Skin of body (tissue), 2 donors: ENCODE data around the gene TUBB4B. TPM values are rescaled to one million over a fixed set of nuclear protein-coding genes. Genes with fewer than 3 reads are reported as not detected.

Source experiments
- DNase-seq: peaks from one replicate; lab custom pipeline; 2025; lab: John Stamatoyannopoulos, UW
- total RNA-seq: library from RNA; depleted of rRNA; stranded (reverse); fragments of >200 nt; gene quantifications from one replicate; pipeline ENCODE4 v1.2.3, GENCODE V29; 2014

TUBB4B gene
- 97.1 TPM for total RNA-seq

DNA sequence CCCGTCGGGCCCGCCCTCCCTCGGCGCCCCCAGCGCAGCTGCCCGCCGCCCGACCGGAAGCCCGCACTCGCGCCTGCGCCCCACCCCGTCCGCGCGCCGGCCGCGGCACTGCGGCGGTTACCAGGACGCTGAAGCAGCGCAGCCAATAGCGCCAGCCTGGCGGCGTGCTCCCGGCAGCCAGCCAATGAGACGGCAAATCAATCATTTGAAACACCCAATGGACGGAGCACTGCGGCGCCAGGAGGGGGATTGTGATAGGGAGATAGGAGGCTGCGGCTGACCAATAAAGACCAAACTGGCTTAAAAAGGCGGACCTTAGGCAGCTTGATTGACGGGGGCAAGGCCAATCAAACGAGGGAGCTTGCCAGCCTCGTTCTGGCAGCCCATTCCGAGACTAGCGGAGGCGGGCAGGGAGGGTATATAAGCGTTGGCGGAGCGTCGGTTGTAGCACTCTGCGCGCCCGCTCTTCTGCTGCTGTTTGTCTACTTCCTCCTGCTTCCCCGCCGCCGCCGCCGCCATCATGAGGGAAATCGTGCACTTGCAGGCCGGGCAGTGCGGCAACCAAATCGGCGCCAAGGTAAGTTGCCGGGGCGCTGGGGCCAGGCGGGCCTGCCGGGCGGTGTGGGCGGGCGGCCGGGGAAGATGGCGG is at the start of gene TUBB4B:
Gene TUBB4B (plus strand): TSS at position 447 of the 649 bp plus-strand sequence. CDS start 74 bp downstream, at position 521.
- DNase-seq = peak; percentile 100

DNA sequence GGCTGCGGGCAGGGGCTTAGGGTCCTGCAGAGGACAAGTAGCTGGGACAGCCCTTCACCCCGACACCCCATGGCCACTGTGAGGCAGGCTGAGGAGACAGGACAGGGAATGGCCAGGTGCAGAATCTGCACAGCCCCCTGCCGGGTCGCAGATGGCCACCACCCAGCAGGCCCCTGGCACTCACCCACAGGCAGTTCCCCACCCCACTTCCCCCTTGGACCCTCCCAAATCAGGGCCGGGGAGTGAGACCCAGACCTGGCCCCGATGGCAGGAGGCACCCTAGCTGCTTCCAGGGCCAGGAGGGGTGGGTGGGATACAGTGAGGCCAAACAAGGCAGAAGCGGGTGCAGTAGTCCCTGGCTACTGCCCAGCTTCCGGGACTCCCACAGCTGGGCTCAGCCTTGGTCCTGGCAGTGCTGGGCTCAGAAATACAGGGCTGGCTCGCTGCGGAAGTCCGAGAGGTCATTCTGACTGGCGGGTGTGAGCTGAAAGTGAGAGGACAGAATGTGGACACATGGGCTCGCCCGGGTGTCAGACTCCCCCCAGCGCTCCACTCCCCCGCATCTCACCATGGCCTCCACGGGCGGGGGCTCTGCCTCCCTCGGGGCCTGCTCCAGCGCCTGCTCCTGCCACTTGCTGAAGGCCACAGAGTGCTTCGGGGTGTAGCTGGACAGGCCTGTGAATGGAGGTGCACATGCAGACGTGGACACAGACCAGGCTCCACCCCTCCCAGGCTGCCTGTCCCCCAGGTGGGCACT is 49.2 kb upstream of the TUBB4B start:
- DNase-seq = no peak

DNA sequence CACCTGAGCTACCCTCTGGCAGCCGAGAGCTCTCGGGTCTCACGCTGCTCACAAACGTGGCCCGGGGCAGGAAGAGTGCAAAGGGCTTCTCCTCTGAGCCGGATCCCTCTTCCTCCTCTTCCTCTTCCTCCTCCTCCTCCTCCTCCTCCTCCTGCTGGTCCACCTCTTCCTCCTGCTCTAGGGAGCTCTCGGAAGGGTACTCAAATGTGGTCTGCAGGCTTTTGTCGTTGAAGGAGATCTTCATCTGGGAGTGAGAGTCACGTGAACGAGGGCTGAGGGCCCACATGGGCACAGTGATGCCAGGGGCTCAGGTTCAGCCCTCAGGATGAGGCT is 48.7 kb upstream of the TUBB4B start:
- no peak for DNase-seq

DNA sequence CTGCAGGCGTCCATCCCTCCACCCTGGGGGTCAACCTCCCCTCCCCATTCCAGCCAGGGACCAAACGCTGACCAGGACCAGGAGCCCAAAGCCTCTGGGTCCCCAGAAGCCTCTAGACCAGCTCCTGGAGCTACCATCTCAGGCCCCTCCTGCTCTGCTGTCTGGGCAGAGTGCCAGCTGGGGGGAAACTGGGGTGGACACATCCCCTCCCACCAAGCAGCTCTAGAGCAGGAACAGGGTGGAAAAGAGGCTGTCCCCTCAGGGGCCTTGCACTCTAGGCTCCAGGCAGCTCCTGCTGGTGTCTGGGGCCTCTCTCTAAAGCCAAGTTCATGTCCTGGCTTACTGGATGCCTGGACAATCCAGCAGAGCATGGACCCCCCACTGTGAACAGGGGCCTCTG is 48.2 kb upstream of the TUBB4B start:
- no peak for DNase-seq

DNA sequence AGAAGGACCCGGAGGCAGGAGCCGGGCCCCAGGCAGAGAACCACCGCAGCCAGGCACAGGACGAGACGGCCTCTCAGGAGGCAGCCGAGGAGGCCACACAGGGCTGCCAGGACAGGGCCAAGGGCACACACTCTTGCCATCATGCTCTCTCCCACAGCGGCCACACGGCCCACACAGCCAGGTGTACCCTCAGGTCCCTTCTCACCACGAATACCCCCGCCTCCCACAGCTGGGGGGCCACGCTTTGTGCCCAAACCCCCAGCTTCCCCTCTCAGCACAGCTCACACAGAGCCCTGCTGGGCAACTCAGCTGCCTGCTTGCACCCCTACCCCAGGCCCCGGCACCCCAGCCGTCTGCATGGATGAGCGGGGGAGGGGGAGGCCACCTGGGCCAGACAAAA is 47.3 kb upstream of the TUBB4B start:
- no peak for DNase-seq

DNA sequence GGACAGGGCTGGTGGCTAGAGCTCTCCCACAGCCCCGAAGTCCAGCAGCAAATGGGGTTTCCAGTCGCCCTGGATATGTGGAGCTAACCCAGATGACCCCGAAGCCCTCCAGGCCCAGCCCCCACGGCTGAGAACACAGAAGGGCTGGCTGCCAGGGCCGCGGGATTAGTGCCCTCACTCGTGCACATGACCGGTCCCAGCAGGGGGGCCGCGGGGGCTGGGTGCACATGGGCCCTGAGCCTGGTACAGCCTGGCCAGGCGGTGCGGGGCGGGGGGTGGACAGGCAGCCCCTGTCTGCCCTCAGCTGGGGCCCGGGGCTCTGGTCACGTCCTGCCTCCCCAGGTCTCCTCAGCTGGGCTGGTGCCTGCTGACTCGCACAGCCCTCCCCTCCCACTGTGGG is 46.7 kb upstream of the TUBB4B start:
- DNase-seq = no peak

DNA sequence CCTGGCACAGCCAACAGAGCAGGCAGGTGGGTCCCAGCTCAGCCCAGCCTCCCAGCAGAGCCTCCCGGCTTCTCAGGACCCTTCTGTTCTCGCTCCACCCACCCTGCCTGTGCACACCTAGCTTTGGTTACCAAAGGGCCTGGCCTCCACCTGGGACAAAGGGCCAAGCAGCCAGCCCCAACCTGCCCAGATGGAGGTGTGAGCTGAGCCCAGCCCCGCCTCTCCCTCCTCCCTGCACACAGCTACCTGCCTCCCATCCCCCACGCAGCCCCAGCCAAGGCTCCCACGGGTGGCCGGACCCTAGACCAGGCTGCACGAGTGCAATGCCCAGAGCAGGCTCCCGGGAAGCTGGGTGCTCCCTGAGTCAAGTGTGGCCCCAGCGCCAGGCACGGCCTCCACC is 46.2 kb upstream of the TUBB4B start:
- no peak for DNase-seq

DNA sequence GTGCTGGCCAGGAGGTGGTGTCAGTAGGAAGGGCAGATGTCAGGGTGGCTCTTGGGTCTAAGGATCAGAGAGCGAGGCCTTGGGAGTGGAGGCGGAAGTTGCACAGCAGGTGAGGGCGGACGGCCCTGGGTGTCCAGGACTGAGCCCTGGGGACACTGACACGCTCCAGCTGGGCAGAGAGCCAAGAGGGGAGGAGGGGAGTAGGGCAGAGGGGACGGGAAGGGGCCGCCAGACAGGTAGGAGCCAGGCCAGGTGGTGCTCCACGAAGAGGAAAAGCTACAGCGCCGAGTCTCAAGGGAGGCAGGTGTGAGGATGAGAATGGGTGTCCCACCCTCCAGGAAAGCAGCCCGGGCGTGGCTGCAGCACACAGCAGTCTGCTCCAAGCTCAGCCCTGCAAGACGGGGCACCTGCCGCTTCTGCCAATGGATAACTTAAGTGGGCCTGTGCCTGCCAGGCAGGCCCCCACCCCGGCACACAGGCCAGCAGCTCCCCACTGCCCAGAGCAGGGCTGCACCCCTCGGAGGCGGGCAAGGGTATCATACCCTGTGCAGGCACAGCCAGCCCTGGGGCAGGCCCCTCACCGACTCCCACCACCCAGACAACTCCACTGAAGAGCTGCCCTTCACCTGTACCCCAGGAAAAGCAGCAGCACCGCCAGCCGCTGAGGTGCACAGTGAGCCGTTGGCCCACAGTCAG is 45.4 kb upstream of the TUBB4B start:
- no peak for DNase-seq

DNA sequence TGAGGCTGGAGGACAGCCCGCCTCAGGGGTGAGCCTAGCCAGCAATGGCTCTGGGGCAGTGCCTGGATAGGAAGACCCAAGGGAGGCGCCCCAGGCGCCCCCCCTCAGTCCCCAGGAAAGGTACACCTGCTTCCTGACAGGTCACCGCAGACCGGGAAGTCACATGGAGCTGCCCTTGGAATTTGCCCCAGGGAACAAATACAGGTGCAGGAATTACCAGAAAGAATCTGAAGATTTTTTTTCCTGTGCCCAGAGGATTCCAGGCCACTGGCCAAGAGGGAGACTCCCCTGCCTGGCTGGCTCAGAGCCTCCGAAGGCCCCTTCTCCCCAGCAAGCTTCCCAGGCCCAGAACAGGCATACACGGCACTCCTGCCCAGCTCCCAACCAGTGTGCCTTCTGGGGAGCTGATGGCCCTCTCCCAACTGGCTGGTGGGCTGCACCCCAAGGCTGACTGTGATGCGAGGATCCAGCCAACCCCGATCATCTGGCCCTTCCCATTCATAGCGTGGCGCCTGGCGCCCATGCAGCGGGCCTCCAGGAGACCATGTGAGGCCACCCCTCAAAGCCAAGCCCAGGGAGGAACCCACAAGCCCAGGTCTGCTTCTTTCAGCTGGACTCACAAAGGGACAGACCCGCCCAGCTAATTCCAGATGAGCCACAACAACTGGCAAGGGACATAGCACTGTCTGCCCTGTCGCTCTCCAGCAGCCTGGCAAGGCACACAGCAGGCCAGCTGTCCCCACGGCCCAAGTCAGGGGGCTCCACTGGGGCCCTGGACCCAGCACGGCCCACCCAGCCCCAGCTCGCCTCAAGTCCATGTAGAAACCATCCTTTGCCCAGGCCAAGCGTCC is 42.8 kb upstream of the TUBB4B start:
- no peak for DNase-seq

DNA sequence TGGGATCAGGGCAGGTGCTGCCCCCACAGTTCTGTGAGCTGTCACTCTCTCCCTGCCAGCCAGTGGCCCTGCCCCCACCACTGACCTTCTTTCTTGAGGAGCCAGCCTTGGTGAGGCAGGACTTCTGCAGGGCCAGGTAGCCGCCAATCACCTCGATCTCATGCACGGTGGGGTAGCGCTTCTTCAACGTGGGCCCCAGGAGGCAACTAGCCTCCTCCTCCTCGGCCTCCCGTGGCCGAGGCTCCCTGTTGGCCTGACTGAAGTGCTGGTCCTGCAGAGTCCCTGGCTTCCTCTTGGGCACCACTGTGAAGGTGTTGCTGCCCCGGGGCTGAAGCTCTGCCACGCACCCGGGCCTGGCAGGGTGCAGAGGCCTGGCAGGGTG is 42.2 kb upstream of the TUBB4B start:
- no peak for DNase-seq

DNA sequence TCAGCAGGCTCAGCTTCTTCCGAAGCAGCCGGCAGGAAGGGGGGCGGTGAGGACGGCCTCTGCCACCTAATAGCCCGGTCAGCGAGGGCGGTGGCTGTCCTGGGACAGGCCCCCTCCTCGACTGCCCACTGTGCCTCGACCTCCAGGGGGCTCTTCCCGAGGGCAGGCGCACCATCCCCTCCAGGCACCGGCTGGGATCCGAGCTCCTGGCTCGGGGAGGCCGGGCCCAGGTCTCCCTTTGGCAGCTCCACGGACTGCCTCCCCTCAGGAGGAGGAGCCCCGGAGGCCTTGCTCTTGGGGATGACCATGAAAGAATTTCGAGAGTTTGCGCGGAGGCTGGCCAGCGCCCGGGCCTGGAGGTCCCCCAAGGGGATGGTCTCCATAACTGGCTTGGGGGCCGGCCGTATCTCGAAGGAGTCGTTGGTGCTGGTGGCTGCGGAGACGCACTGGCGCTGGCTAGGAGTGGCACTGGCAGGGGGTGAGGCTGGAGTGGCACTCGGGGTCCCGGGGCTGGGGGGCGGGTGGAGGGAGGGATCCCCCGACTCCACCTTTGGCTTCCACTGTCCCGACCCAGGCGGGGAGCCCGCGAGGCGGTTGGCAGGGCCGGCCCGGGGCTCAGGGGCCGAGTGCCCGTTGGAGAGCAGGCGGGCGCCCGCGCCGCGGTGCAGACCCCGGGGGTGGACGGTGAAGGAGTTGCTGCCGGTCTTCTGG is 41.5 kb upstream of the TUBB4B start:
- DNase-seq = no peak

DNA sequence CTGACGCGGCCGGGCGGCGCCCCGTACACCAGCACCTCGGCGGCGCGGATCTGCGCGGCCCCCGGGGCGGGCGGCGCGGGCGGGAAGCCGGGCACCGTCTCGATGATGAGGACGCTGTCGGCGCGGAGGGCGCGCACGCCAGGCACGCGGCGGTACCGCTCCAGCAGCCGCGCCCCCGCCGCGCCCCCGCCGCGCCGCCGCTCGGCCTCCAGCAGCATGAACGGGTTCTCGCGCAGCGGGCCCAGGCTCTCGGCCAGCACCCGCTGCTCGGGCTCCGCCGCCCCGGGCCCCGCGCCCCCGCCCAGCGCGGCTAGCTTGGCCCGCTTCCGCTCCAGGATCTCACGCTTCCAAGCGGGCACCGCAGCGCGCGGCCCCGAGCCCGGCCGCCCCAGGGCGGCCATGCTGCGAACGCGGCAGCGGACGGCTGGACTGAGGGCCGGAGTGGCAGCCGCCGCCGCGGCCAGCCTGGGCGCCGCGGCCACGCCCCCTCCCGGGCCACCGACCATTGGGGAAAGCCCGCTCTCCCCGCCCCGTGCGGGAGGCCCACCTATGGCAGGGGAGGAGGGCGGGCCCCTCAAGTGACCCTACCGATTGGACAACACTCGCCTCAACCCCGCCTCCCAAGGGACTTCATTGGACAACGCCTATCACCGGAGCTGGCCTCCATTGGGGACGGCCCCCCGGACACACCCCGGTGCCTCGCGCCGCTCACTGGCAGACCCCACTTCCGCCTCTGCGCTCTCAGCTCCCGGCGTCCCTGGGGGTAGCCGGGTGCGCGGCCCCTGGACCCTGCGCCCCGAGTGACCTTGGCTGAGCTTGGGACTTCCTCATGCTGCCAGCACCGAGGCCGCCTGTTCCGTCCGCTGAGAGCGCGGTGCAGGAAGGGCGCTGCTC is 40.5 kb upstream of the TUBB4B start, which contains the start of gene TPRN:
Gene TPRN (minus strand): TSS at position 431 of the 894 bp plus-strand sequence. CDS start 30 bp downstream, at position 401.
- peak; percentile 95 for DNase-seq

DNA sequence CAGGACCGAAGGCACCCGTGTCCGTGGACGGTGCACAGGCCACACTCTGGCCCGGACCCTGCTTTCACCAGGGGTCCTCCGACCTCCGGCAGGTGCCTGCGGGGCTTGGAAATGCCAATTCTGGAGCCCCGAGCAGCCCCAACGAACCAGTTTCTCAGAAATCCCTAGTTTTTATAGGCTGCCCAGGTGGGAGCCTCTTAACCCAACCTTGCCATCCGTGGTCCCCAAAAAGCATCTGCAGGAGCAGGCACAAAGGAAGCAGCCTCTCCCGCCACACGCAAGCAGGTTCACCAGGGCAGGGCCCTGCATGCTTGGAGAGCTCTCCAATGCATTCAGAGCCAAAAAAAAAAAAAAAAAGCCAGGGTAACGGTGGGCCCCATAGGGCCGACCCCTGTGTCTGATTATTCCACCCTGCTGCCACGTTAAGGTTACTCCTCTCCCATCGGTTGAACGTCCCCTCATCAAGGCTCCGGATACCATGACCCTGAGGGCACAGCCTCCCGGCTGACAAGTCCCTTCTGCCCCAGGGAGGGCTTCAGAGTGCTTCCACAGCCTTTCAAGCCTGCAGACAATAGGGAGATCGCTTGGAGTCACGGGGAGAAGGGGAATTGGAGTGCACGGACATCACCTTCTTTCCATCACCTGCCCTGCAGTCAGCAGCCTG is 39.8 kb upstream of the TUBB4B start:
- no peak for DNase-seq

DNA sequence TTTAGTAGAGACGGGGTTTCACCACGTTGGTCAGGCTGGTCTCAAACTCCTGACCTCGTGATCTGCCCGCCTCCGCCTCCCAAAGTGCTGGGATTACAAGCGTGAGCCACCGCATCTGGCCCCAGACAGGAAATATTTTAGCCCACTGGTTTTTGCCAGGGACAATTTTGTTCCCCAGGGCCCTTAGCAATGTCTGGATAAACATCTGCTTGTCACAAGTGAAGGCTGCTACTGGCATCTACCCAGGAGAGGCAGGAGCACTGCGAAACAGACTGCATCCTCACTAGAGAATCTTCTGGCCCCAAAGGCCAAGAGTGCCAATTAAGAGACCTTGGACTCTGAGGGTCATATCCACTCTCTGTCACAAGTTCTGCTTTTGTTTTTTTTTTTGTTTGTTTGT is 38.1 kb upstream of the TUBB4B start:
- no peak for DNase-seq

DNA sequence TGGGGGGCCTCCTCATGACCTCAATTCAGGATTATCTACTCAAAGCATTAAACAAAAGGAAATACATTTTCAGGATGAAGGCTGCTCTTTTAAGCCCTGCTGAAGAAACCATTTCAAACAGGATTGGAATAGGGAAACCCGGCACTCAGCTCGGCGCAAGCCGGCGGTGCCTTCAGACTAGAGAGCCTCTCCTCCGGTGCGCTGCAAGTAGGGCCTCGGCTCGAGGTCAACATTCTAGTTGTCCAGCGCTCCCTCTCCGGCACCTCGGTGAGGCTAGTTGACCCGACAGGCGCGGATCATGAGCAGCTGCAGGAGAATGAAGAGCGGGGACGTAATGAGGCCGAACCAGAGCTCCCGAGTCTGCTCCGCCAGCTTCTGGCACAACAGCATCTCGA is 36.4 kb upstream of the TUBB4B start:
- no peak for DNase-seq

DNA sequence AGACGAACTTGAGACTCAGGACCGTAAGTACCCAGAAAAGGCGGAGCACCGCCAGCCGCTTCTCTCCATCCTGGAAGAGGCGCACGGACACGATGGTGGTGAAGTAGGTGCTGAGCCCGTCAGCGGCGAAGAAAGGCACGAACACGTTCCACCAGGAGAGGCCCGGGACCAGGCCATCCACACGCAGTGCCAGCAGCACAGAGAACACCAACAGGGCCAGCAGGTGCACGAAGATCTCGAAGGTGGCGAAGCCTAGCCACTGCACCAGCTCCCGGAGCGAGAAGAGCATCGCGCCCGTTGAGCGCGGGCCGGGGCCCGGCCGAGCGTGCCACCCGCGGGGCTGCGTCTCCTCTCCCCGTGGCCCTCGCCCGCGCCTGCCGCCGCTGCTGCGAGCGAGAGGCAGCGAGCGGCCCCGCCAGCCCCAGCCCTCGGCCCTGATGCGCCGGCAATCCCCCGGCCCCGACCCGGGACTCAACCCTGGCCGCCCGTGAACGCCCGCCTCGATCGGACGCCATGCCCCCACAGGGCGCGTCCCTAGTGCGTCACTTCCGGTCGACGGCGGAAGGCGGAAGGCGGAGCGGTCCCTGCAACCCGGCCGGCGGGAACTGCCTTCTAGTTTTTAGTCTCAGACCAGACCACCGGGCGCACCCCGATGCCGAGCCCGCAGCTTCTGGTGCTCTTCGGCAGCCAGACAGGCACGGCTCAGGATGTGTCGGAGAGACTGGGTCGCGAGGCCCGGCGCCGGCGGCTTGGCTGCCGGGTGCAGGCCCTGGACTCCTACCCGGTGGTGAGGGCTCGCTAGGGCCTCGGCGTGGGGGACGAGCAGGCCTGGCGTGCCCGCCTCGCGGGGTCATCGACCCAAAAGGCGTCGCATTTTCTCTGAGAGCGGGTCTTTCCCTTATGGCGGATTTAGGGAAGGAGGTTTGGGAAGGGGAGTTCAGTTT is 35.7 kb upstream of the TUBB4B start, which contains the start of the genes NDOR1 and TMEM203:
Gene NDOR1 (plus strand): TSS at position 575 of the 944 bp plus-strand sequence. CDS start 78 bp downstream, at position 653.
Gene TMEM203 (minus strand): TSS at position 523 of the 944 bp plus-strand sequence. CDS start 234 bp downstream, at position 289.
- peak; percentile 53 for DNase-seq

DNA sequence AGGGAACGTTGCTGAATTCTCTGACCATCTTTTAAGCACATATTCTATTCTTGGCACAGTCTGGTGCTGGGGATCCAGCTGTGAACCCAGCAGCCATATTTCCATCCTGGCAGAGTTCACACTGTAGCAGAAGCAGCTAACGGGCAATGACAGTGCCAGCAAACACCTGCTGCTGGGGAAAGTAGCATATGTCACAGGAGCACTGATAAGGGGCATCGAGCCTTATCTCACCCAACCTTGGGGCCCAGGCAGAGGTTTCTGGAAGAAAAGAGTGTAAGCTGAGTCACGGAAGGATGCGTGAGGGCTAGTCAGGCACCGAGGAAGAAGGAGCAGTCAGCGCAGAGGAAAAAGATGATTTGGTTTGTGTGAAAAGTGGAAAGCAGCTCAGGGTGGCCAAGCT is 34.5 kb upstream of the TUBB4B start:
- DNase-seq = no peak

DNA sequence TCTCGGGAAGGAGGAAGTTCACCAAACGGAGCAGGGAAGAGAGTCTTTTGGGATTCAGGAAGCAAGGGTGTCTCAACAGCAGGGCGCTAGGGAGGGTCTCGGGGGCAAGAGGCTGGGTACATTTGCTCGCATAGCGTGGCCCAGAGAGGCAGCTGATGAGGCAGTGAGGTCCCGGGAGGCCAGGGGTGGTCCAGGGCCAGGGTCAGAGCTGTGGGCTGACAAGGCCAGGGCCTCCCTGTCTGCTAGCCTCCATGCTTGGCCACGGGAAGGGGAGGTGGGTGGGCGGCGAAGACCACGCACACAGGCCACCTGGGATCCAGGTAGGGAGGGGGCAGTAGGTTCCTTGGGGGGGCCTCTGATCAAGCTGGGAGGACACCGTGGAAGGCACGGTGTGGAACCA is 29.6 kb upstream of the TUBB4B start:
- no peak for DNase-seq
